Hematopoietic multipotent progenitor cell treated with erythropoietin and hydrocortisone succinate and interleukin-3 and kit ligand, for 4 days (in vitro differentiated cells): Measurements from ENCODE around the gene DCLRE1B.

ENCODE experiments used
- DNase-seq: peaks from one replicate; pipeline ENCODE4 v3.0.0-alpha.2; 2015

Gene DCLRE1B

GRCh38 chr1:113928187-113928930 lies 23.2 kb downstream of the DCLRE1B start:
- no peak for DNase-seq

DNA sequence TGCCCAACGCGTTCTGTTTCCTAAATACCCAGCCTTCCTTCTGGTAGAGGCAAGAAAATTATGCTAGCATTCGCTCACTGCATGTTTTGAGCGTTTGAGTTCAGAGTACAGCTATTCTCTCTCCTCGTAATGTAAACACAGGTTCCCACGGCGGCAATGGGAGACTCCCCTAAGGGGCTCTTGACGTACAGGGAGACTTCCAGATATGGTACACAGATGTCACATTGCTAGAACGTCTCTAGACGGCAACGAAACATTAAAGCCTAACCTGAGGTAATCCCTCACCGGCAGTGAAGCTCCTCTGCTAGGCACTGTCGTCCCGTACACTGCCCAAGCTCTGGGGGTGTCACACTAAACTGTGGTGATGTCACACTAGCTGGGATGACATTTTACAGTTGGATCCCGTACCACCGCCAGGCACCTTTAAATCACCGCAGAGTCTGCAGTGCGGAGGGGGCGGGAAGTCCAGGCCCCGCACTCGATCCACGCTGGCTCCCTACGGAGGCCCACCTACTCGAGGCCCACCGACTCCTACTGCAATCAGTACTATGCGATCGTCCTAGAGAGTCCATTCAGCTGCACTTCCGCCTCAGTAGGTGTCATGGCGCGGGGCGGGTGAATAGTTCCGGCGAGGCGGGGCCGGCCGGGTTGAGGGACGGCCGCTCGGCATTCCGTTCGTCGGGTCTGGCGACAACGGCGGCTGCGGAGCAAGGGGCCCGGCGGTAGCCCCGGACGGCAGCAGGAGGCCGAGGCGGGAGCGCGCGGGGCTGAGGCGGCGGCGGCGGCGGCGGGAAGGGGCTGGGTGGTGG lies 24.0 kb downstream of the DCLRE1B start, which contains the start of gene HIPK1:
Gene HIPK1, plus strand, starts transcription at position 384 of the 809 bp plus-strand sequence.
- DNase-seq = peak; percentile 97

GRCh38 chr1:113929750-113930498 lies 24.8 kb downstream of the DCLRE1B start:
- DNase-seq = peak; percentile 74

DNA sequence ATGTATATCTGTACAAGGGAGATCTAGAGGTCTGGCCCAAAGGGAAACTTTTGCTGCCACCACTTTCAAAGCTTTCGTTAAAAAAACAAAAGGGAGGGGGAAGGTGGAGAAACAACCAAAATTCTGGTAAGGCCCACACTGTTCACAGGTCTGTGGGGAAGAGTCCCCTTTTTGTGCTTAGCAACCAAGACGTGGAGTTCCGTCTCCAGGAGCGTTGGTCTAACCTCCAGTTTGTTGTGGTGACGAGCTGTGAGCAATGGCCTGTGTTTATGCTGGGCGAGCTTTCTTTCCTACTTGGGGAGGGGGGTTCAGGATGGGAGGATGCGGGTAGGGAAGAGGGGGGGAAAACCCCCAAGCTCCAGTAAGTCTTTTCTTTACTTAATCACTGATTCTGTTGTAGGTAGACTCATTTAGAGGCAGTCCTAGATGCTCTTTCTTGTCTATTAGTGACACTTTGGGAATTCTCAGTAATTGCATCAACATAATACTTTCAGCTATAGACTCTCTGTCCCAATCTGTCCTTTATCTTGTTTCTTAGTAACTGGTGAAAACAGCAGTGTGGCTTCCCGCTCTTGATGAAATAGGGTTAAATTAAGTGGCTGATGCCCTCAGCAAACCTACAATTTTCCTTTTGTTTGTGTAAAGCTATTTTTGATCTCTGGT lies 25.5 kb downstream of the DCLRE1B start:
- peak; percentile 75 for DNase-seq

- DNase-seq = peak; percentile 95
Observed at GRCh38 chr1:113931451-113931851, 26.3 kb downstream of the DCLRE1B start.

- DNase-seq = no peak
Observed at GRCh38 chr1:113934006-113934405, 28.9 kb downstream of the DCLRE1B start.

- DNase-seq = no peak
Observed at GRCh38 chr1:113934511-113935055, 29.5 kb downstream of the DCLRE1B start.

DNA sequence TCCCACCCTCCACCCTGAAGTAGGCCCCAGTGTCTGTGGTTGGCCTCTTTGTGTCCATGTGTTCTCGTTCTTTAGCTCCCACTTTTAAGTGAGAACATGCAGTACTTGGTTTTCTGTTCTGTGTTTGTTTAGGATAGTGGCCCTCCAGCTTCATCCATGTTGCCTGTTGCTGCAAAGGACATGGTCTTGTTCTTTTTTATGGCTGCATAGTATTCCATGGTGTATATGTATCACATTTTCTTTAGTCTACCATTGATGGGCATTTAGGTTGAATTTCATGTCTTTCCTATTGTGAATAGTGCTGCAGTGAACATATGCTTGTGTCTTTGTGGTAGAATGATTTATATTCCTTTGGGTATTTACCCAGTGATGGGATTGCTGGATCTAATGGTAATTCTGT lies 30.1 kb downstream of the DCLRE1B start:
- no peak for DNase-seq

DNA sequence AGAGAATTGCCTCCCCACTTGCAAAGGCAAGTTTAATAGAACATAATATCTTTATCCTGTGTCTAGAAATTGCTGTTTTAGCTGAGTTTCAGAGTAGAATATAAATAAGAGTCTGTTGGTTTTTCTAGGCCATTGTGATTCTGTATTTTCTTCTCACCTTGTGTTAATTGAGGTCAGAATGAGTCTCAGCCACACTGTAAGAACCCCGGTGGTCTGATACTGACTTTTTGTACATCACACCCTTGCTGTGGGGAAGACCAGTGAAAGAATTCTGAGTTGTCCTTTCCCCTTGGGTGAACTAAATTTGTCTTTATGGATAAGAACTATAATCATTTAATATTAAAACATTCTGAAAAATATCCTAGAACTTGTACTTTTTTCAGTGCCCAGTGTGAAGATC lies 30.8 kb downstream of the DCLRE1B start:
- DNase-seq = no peak

- DNase-seq = no peak
Observed at GRCh38 chr1:113937146-113937545, 32.0 kb downstream of the DCLRE1B start.

GRCh38 chr1:113938192-113938591 lies 33.1 kb downstream of the DCLRE1B start:
- no peak for DNase-seq

DNA sequence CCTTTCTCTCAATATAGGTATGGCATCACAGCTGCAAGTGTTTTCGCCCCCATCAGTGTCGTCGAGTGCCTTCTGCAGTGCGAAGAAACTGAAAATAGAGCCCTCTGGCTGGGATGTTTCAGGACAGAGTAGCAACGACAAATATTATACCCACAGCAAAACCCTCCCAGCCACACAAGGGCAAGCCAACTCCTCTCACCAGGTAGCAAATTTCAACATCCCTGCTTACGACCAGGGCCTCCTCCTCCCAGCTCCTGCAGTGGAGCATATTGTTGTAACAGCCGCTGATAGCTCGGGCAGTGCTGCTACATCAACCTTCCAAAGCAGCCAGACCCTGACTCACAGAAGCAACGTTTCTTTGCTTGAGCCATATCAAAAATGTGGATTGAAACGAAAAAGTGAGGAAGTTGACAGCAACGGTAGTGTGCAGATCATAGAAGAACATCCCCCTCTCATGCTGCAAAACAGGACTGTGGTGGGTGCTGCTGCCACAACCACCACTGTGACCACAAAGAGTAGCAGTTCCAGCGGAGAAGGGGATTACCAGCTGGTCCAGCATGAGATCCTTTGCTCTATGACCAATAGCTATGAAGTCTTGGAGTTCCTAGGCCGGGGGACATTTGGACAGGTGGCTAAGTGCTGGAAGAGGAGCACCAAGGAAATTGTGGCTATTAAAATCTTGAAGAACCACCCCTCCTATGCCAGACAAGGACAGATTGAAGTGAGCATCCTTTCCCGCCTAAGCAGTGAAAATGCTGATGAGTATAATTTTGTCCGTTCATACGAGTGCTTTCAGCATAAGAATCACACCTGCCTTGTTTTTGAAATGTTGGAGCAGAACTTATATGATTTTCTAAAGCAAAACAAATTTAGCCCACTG lies 35.5 kb downstream of the DCLRE1B start:
- DNase-seq = peak; percentile 77

DNA sequence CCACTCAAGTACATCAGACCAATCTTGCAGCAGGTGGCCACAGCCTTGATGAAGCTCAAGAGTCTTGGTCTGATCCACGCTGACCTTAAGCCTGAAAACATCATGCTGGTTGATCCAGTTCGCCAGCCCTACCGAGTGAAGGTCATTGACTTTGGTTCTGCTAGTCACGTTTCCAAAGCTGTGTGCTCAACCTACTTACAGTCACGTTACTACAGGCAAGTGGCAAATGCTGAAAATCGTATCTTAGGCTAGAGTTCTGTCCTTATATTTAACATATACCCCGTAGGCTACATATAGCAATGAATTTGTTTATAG lies 36.1 kb downstream of the DCLRE1B start:
- DNase-seq = no peak

DNA sequence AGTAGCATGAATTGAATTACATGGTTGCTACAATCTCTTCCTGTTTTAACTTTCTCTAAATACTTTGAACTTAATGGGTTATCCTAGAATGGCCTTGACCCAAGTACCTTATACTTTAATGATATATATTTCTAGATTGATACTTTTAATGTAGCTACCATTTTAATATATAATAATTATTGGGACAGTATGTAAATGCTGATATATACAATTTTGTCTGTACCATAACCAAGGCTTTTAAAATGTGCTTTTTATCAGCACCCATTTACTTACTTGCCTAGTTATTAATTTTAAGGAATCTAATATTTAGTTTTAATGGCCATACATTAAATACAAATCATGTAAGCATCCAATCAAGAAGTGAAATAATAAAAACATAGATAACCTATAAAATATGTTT lies 37.4 kb downstream of the DCLRE1B start:
- no peak for DNase-seq

DNA sequence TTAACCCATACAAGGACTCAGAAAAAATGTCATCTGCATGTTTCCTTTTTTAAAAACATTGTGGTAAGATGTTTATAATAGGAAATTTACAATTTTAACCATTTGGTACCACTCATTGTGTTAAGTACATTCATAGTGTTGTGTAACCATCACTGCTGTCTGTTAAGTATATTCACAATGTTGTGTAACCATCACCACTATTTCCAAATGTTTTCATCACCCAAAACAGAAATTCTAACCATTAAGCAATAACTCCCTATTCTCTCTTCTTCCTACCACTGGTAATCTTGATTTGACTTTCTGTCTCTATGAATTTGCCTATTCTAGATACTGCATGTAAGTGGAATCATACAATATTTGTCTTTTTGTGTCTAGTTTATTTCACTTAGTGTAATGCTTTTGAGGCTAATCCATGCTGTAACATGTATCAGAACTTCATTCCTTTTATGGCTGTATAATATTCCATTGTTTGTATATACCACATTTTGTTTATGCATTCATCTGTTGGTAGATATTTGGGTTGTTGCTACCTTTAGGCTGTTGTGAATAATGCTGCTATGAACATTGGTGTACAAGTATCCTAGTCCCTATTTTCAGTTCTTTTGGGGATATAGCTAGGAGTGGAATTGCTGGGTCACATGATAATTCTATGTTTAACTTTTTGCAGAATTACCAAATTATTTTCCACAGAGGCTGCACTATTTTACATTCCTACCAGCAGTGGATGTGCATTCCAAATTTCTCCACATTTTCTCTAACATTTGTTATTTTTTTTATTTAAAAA lies 38.1 kb downstream of the DCLRE1B start:
- DNase-seq = peak; percentile 80

DNA sequence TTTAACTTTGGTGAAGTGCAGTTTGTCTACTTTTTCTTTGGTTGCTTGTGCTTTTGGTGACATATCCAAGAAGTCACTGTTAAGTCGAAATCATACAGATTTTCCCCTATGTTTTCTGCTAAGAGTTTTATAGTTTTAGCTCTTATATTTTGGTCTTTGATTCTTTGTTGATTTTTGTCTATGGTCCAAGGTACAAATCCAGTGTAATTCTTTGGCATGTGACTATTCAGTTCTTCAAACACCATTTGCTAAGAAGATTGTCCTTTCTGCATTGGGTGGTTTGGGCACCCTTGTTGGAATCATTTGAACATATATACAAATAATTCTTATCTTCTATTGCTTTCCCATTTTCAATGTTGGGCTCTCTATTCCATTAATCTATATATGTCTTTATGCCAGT lies 40.2 kb downstream of the DCLRE1B start:
- no peak for DNase-seq

DNA sequence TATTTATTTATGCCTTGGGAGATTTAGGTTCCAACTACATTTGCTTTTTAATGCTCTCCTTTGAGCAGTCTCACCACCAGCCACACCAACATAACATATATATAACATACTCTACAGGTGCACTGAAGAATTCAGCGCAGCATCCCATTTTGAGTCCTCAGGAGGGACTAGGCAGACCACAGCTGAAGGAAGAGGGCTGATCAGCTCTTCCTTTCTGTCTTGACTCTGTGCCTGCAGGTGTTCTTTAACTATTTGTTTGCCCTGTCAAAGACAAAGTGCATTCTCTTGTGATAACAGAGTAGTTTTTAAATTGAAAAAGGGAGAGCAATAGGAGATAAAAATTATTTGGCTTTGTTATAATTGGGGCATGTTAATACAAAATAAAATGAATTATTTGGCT lies 41.0 kb downstream of the DCLRE1B start:
- DNase-seq = no peak

- DNase-seq = no peak
Observed at GRCh38 chr1:113946678-113947387, 41.7 kb downstream of the DCLRE1B start.

- DNase-seq = no peak
Observed at GRCh38 chr1:113947388-113948107, 42.4 kb downstream of the DCLRE1B start.
